NCI-H748 treated with DMSO at 0.1 percent for 48 hours (cell line): ENCODE data around the gene SLC4A8.

Experiments
- DNase-seq: peaks from one replicate; lab custom pipeline; 2025; lab: John Stamatoyannopoulos, UW

Gene SLC4A8

GRCh38 chr12:51424662-51425539, at the start of gene SLC4A8:
TSS of gene SLC4A8 (plus strand) at chr12:51424831. CDS start at chr12:51424988, 157 bp downstream.
- DNase-seq, result peak; percentile 92

- no peak for DNase-seq
Observed at GRCh38 chr12:51374856-51375255, 49.8 kb upstream of the SLC4A8 start.

GRCh38 chr12:51377099-51377984, 47.3 kb upstream of the SLC4A8 start:
- DNase-seq, result no peak

- no peak for DNase-seq
Observed at GRCh38 chr12:51378749-51379148, 45.9 kb upstream of the SLC4A8 start.

- DNase-seq, result no peak
Observed at GRCh38 chr12:51379571-51379970, 45.1 kb upstream of the SLC4A8 start.

GRCh38 chr12:51381226-51382079, 43.2 kb upstream of the SLC4A8 start:
- DNase-seq, result peak; percentile 62

GRCh38 chr12:51382173-51382572, 42.5 kb upstream of the SLC4A8 start:
- no peak for DNase-seq

GRCh38 chr12:51383269-51383905, 41.2 kb upstream of the SLC4A8 start:
- DNase-seq, result no peak

GRCh38 chr12:51386351-51386750, 38.3 kb upstream of the SLC4A8 start:
- DNase-seq, result no peak

- no peak for DNase-seq
Observed at GRCh38 chr12:51388069-51388799, 36.4 kb upstream of the SLC4A8 start.

GRCh38 chr12:51388846-51389245, 35.8 kb upstream of the SLC4A8 start:
- DNase-seq, result no peak

- DNase-seq, result no peak
Observed at GRCh38 chr12:51389302-51389999, 35.2 kb upstream of the SLC4A8 start.

- DNase-seq, result no peak
Observed at GRCh38 chr12:51390457-51390856, 34.2 kb upstream of the SLC4A8 start.

- DNase-seq, result no peak
Observed at GRCh38 chr12:51390891-51391282, 33.7 kb upstream of the SLC4A8 start.

- peak; percentile 21 for DNase-seq
Observed at GRCh38 chr12:51391283-51392123, 33.1 kb upstream of the SLC4A8 start, which contains the start of gene GALNT6. TSS of gene GALNT6 (minus strand) at chr12:51391406. CDS start at chr12:51379781, 11,625 bp downstream.

- no peak for DNase-seq
Observed at GRCh38 chr12:51392556-51393237, 31.9 kb upstream of the SLC4A8 start.

GRCh38 chr12:51393676-51394545, 30.7 kb upstream of the SLC4A8 start:
- DNase-seq, result no peak
